Stomach (tissue), 4 donors: ENCODE measurements around the gene SND1.

ENCODE experiments used
- CTCF ChIP-seq, 7 experiments: fragments of 450-650 bp in 4 of 7; fragments of 200-600 bp in 3 of 7; sonication (generic) in 3 of 7; IDR thresholded peaks; one replicate each; pipeline ENCODE4 v1.5.1; 2016 to 2019; ENCODE audit warnings: antibody characterized with exemption in 7 of 7, control low read depth in 2 of 7, mild to moderate bottlenecking in 1 of 7
- EP300 ChIP-seq: sonication (generic); formaldehyde crosslinking; IDR thresholded peaks from one replicate; pipeline ENCODE4 v1.6.1; 2017; ENCODE audit warnings: antibody characterized with exemption
- POLR2A ChIP-seq, 4 donors: fragments of 450-650 bp; IDR thresholded peaks; one replicate each; pipeline ENCODE4 v1.6.1; 2016; ENCODE audit warnings: antibody characterized with exemption in 4 of 4, control low read depth in 2 of 4, mild to moderate bottlenecking in 1 of 4, moderate library complexity in 1 of 4
- POLR2AphosphoS5 ChIP-seq, 3 donors: sonication (generic); formaldehyde crosslinking; IDR thresholded peaks; one replicate each; pipeline ENCODE4 v1.6.1; 2016; ENCODE audit warnings: antibody characterized with exemption in 3 of 3

GRCh38 chr7:127946847-127947246 is 294.9 kb downstream of the SND1 start:
- TF ChIP-seq POLR2AphosphoS5 (IDR thresholded peaks at IDR 0.05) (no peak), CTCF (IDR thresholded peaks at IDR 0.05) (no peak), POLR2A (IDR thresholded peaks at IDR 0.05) (no peak), EP300 (no peak)
